Adrenal gland (tissue), 12 donors: ENCODE results near the gene LGALS13. TPM values are rescaled to one million over a fixed set of nuclear protein-coding genes. Genes with fewer than 3 reads are reported as not detected.

Experiments
- DNase-seq, 7 donors: peaks; one replicate each; pipeline ENCODE4 v3.0.0-alpha.2; 2019 to 2020
- H3K27ac ChIP-seq, 5 donors: fragments of 200-600 bp; sonication (generic) in 4 of 5; 1 replicate in 3 of 5; 2 replicates in 2 of 5; pipeline versions ENCODE4 v1.5.1 to v1.8.0; 2016 to 2020; ENCODE audit warnings: mild to moderate bottlenecking in 1 of 5
- H3K27me3 ChIP-seq: fragments of 200-600 bp; 2 replicates; pipeline ENCODE4 v1.8.0; 2021
- H3K36me3 ChIP-seq, 2 donors: fragments of 200-600 bp; replicated peaks in 1 of 2; 1 replicate in 1 of 2; 2 replicates in 1 of 2; pipeline versions ENCODE4 v1.5.1 to v1.8.0; 2018 to 2022
- H3K4me1 ChIP-seq, 2 donors: fragments of 200-600 bp; replicated peaks in 1 of 2; 1 replicate in 1 of 2; 2 replicates in 1 of 2; pipeline versions ENCODE4 v1.5.1 to v1.8.0; 2018 to 2021
- H3K4me3 ChIP-seq, 4 donors: fragments of 200-600 bp; sonication (generic) in 3 of 4; one replicate each; pipeline ENCODE4 v1.5.1; 2016 to 2018
- H3K9me3 ChIP-seq, 3 donors: fragments of 200-600 bp; sonication (generic) in 1 of 3; replicated peaks in 1 of 3; 1 replicate in 2 of 3; 2 replicates in 1 of 3; pipeline versions ENCODE4 v1.5.1 to v1.8.0; 2016 to 2021
- CTCF ChIP-seq, 6 experiments: fragments of 450-650 bp in 4 of 6; fragments of 200-600 bp in 2 of 6; sonication (generic) in 1 of 6; IDR thresholded peaks; 1 replicate in 5 of 6; 2 replicates in 1 of 6; pipeline versions ENCODE4 v1.5.1 to v1.8.0; 2016 to 2021; ENCODE audit warnings: antibody characterized with exemption in 6 of 6, mild to moderate bottlenecking in 2 of 6, moderate library complexity in 1 of 6
- POLR2A ChIP-seq, 2 donors: fragments of 450-650 bp; IDR thresholded peaks; one replicate each; pipeline ENCODE4 v1.6.1; 2017; ENCODE audit warnings: antibody characterized with exemption in 2 of 2, mild to moderate bottlenecking in 2 of 2, moderate library complexity in 1 of 2
- WGBS, 4 donors: extraction: QIAGEN DNeasy Blood & Tissue Kit in 2 of 4; methylation state at CpG; one replicate each; pipeline versions ENCODE4 v1.1.5 to v1.1.7; 2013 to 2017; 5-methylcytosine and 5-hydroxymethylcytosine counted together
- intact Hi-C, 2 donors: fragments of 100-400 bp; cut with DNase I; formaldehyde crosslinking; loops; one replicate each; pipeline versions ENCODE4 v1.14.1 to v1.15.0; 2022 to 2023
- polyA plus RNA-seq, 3 donors: library from polyadenylated mRNA; stranded (reverse); fragments of 200-250 nt in 2 of 3; fragments of 350-450 nt in 1 of 3; fragmentation: Illumina TruSeq in 1 of 3; extraction: RNeasy Lipid Tissue Mini Kit (QIAGEN cat#74804) in 1 of 3; gene quantifications; one replicate each; pipeline ENCODE4 v1.2.3, GENCODE V29; 2013 to 2014
- total RNA-seq, 9 donors: library from RNA; depleted of rRNA in 4 of 9; stranded (reverse); fragments of >200 nt in 4 of 9; fragments of 120-200 nt in 1 of 9; fragmentation: NEBNext Ultra II Directional in 1 of 9; extraction: Animal tissue kit (Norgen Biotek cat#: 25700) in 1 of 9; gene quantifications; one replicate each; pipeline versions ENCODE4 v1.1.0 to v1.2.4, GENCODE V29; 2013 to 2023
- donor health status: healthy with polysubstance abuse.
- donor health status: Bipolar disorder and iron deficiency.
- donor health status: DM: yes; HTN: yes; CAD: no.
- donor health status: DM: no; HTN: no; CAD: no.
- donor health status: DM: no; HTN: no; CAD: no.
- donor health status: DM: yes; HTN: yes; CAD: no.

The LGALS13 gene
- total and polyA plus RNA-seq, 12 donors: not detected

DNA sequence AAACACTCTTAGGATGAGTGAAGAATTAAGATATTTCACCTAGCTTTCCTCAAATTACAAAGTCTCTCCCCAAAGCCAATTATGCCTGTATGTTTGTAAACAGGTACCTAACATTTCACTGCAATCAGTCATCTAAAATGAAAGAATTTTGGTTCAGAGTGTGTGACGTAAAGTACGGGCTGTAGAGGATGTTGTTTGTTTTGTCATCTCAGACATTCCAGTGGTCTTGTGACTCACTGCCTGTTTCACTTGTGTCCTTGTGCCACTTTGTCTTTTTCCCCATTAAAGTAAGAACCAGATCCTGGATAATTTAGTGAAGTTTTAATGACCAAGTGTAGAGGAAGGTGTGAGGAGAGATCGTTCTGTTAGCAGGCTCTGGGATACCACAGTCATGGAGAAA, 33.7 kb upstream of the LGALS13 start:
- no peaks in the 10 kb centered on the region for H3K9me3 ChIP-seq
- 40 to 46% (median 43%) methylated on average over 3 of the region's 3 CpGs for WGBS, 4 donors
- TF ChIP-seq CTCF (IDR thresholded peaks at IDR 0.05) (no peak), POLR2A (IDR thresholded peaks at IDR 0.05) (no peak)
- no peaks in the 10 kb centered on the region for H3K27me3 ChIP-seq
- no peaks in the 10 kb centered on the region for H3K4me1 ChIP-seq
- DNase-seq: no peak
- H3K4me3 ChIP-seq: no peak overlapping the region
- no peak overlapping the region for H3K27ac ChIP-seq
- intact Hi-C loops: no loop called here
- H3K36me3 ChIP-seq: no peaks in the 10 kb centered on the region

DNA sequence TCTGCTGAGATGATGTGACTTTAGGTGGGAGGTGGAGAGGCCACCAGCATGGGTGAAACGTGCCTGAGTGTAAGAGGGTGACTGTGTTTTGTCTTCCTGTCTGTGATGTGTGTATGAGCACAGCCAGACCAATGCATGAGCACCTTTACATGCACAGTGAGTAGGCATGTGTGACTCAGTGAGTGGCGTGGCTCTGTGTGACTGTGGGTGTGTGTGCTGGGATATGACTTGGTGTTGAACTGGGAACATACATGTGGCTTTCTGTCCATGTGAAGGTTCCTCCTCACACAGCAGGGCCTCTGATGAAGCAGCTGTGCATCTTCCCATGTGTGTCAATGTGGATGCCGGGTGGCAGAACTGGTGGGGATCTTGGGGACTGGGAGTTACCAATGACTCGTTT, 19.9 kb upstream of the LGALS13 start:
- no peaks in the 10 kb centered on the region for H3K36me3 ChIP-seq
- DNase-seq: no peak
- intact Hi-C loops: no loop called here
- H3K27ac ChIP-seq: no peak overlapping the region
- TF ChIP-seq CTCF (IDR thresholded peaks at IDR 0.05): no peak
- TF ChIP-seq POLR2A (IDR thresholded peaks at IDR 0.05): no peak
- no peaks in the 10 kb centered on the region for H3K9me3 ChIP-seq
- H3K27me3 ChIP-seq: peaks cover 4% of the 10 kb centered on the region
- no peak overlapping the region for H3K4me3 ChIP-seq
- no peaks in the 10 kb centered on the region for H3K4me1 ChIP-seq
- 37 to 47% (median 44%) methylated on average over 4 of the region's 4 CpGs for WGBS, 4 donors

DNA sequence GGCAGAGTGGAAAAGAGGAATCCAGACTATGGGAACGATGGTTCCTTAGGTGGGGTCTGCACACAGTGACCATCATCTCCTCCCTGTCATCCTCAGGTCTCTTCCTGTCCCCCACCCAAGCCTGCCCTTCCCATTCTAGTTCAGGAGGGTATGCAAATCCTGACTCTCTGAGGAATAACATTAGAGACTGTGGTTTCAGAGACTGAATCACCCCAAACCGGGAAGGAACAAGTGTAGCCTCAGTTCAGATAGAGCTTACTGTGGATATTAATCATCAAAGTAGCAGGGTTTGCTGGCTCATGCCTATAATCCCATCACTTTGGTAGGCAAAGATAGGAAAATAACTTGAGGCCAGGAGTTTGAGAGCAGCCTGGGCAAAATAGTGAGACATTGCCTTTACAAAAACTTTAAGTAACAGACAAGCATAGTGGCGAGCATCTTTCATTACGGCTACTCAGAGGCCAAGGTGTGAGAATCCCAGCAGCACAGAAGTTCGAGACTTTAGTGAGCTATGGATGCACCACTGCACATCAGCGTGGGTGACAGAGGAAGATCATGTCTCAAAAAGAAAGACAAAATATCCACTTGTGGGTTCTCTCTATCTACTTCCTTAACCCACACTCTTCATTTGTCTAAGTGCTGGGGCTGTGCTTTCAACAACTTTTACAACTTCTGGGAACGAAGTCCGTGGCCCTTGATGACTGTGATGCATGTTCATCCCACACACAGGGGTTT, 19.3 kb upstream of the LGALS13 start:
- Histone ChIP-seq H3K4me1 (no peaks in the 10 kb centered on the region), H3K27me3 (peaks cover 4% of the 10 kb centered on the region), H3K27ac (no peak overlapping the region), H3K36me3 (no peaks in the 10 kb centered on the region), H3K9me3 (no peaks in the 10 kb centered on the region), H3K4me3 (no peak overlapping the region)
- TF ChIP-seq CTCF (IDR thresholded peaks at IDR 0.05) (no peak), POLR2A (IDR thresholded peaks at IDR 0.05) (no peak)
- 44 to 60% (median 57%) methylated on average over 8 of the region's 8 CpGs for WGBS, 4 donors
- intact Hi-C loops: no loop called here
- no peak for DNase-seq

- H3K9me3 ChIP-seq: no peaks in the 10 kb centered on the region
- H3K27me3 ChIP-seq: no peaks in the 10 kb centered on the region
- no peak overlapping the region for H3K27ac ChIP-seq
- DNase-seq: no peak
- WGBS, 4 donors: 55 to 63% (median 60%) methylated on average over 4 of the region's 4 CpGs
- no peak overlapping the region for H3K4me3 ChIP-seq
- intact Hi-C loops: no loop called here
- TF ChIP-seq POLR2A (IDR thresholded peaks at IDR 0.05) (no peak), CTCF (IDR thresholded peaks at IDR 0.05) (no peak)
- no peaks in the 10 kb centered on the region for H3K4me1 ChIP-seq
- no peaks in the 10 kb centered on the region for H3K36me3 ChIP-seq
These were observed 14.8 kb upstream of the LGALS13 start for GRCh38 chr19:39587496-39587895.
